HepG2 (cell line): ENCODE measurements around the gene CRY1. TPM values are rescaled to one million over a fixed set of nuclear protein-coding genes. Genes with fewer than 3 reads are reported as not detected.
A peak's percentile ranks its signal among the peaks of the same experiment; 100 is the strongest.

Source experiments
- ATAD3A ChIP-seq: sonication (generic); formaldehyde crosslinking; IDR thresholded peaks from 2 replicates; pipeline ENCODE4 v1.4.0; 2020; ENCODE audit warnings: missing genetic modification reagents
- CHD4 ChIP-seq: fragments of 200-600 bp; sonication (generic); IDR thresholded peaks from 2 replicates; pipeline ENCODE4 v1.7.0; 2017; ENCODE audit warnings: mild to moderate bottlenecking, low read length, borderline replicate concordance
- FIP1L1 ChIP-seq: fragments of 200-400 bp; formaldehyde crosslinking; IDR thresholded peaks from 2 replicates; pipeline ENCODE4 v1.6.1; 2018; ENCODE audit warnings: low read depth, mild to moderate bottlenecking, low read length, moderate library complexity, borderline replicate concordance; ENCODE audit not compliant: insufficient read depth
- JUND ChIP-seq: sonication (generic); formaldehyde crosslinking; IDR thresholded peaks from 2 replicates; pipeline ENCODE4 v1.8.0; 2022; ENCODE audit warnings: mild to moderate bottlenecking, missing genetic modification reagents
- KLF16 ChIP-seq, 2 experiments: sonication (generic) in 1 of 2; formaldehyde crosslinking in 1 of 2; IDR thresholded peaks; 2 replicates each; pipeline versions ENCODE4 v1.6.1 to v1.8.0; 2016 to 2023; ENCODE audit warnings: missing genetic modification reagents in 2 of 2, missing compliant biosample characterization in 1 of 2
- MXI1 ChIP-seq: IDR thresholded peaks from 3 replicates; pipeline ENCODE4 v1.6.1; 2012; ENCODE audit warnings: low read depth, low read length, inconsistent platforms, borderline replicate concordance
- NCOR1 ChIP-seq: fragments of 200-600 bp; sonication (generic); IDR thresholded peaks from 2 replicates; pipeline ENCODE4 v1.7.0; 2017; ENCODE audit warnings: antibody characterized with exemption, low read length, borderline replicate concordance
- XBP1 ChIP-seq: sonication (generic); formaldehyde crosslinking; IDR thresholded peaks from 2 replicates; pipeline ENCODE4 v1.5.0; 2020; ENCODE audit warnings: missing genetic modification reagents
- ZNF260 ChIP-seq: sonication (generic); formaldehyde crosslinking; IDR thresholded peaks from 2 replicates; pipeline ENCODE4 v1.4.0; 2020; ENCODE audit warnings: missing genetic modification reagents, low read depth, mild to moderate bottlenecking, borderline replicate concordance
- ZNF335 ChIP-seq: sonication (generic); formaldehyde crosslinking; IDR thresholded peaks from 2 replicates; pipeline ENCODE4 v1.4.0; 2020; ENCODE audit warnings: missing genetic modification reagents
- ZNF737 ChIP-seq: sonication (generic); formaldehyde crosslinking; IDR thresholded peaks from 2 replicates; pipeline ENCODE4 v1.5.0; 2020; ENCODE audit warnings: missing genetic modification reagents, mild to moderate bottlenecking, borderline replicate concordance
- ZNF788 ChIP-seq: sonication (generic); formaldehyde crosslinking; IDR thresholded peaks from 2 replicates; pipeline ENCODE4 v1.5.0; 2020; ENCODE audit warnings: mild to moderate bottlenecking, missing genetic modification reagents, borderline replicate concordance
- polyA plus RNA-seq, 8 experiments: library from polyadenylated mRNA; depleted of rRNA in 3 of 8; stranded (reverse) in 7 of 8; unstranded in 1 of 8; fragments of >200 nt; fragmentation: Illumina TruSeq in 4 of 8; extraction: Trizol in 4 of 8; gene quantifications; 2 replicates each; pipeline versions ENCODE4 v1.2.1 to v1.2.3, GENCODE V29; 2011 to 2016; ENCODE audit warnings: low read depth in 4 of 8, missing spikeins in 1 of 8, mixed read lengths in 1 of 8; ENCODE audit not compliant: insufficient read depth in 1 of 8
- total RNA-seq, 5 experiments: library from RNA; depleted of rRNA; stranded (reverse); fragments of >200 nt; fragmentation: Illumina TruSeq; extraction: Trizol; gene quantifications; 2 replicates each; pipeline ENCODE4 v1.2.3, GENCODE V29; 2016; ENCODE audit warnings: low read depth in 1 of 5
- TF ChIP-seq, protein P1 (sequence below): sonication (generic); formaldehyde crosslinking; conservative IDR thresholded peaks from 2 replicates; pipeline ENCODE4 v1.4.0; 2020; ENCODE audit warnings: missing genetic modification reagents
- TF ChIP-seq, protein P2 (sequence below), 2 experiments: IDR thresholded peaks; 2 replicates each; pipeline ENCODE4 v1.6.1; 2011 to 2012; ENCODE audit warnings: low read length in 2 of 2, borderline replicate concordance in 1 of 2, low read depth in 1 of 2, mild to moderate bottlenecking in 1 of 2, moderate library complexity in 1 of 2
- TF ChIP-seq, protein P3 (sequence below): sonication (generic); formaldehyde crosslinking; IDR thresholded peaks from 2 replicates; pipeline ENCODE4 v1.5.1; 2020; ENCODE audit warnings: mild to moderate bottlenecking, missing genetic modification reagents, borderline replicate concordance
- TF ChIP-seq, protein P4 (sequence below): sonication (generic); formaldehyde crosslinking; IDR thresholded peaks from 2 replicates; pipeline ENCODE4 v1.8.1; 2023; ENCODE audit warnings: mild to moderate bottlenecking, inconsistent platforms, moderate library complexity, missing genetic modification reagents, borderline replicate concordance
- TF ChIP-seq, protein P5 (sequence below): sonication (generic); formaldehyde crosslinking; IDR thresholded peaks from 2 replicates; pipeline ENCODE4 v1.5.0; 2020; ENCODE audit warnings: mild to moderate bottlenecking, missing genetic modification reagents

CRY1 gene
- total and polyA plus RNA-seq, 2 of the 13 experiments (the other 11 are each of a cell fraction or from before 2014, with no cell fraction given) = 11.4 to 13.9 TPM

DNA sequence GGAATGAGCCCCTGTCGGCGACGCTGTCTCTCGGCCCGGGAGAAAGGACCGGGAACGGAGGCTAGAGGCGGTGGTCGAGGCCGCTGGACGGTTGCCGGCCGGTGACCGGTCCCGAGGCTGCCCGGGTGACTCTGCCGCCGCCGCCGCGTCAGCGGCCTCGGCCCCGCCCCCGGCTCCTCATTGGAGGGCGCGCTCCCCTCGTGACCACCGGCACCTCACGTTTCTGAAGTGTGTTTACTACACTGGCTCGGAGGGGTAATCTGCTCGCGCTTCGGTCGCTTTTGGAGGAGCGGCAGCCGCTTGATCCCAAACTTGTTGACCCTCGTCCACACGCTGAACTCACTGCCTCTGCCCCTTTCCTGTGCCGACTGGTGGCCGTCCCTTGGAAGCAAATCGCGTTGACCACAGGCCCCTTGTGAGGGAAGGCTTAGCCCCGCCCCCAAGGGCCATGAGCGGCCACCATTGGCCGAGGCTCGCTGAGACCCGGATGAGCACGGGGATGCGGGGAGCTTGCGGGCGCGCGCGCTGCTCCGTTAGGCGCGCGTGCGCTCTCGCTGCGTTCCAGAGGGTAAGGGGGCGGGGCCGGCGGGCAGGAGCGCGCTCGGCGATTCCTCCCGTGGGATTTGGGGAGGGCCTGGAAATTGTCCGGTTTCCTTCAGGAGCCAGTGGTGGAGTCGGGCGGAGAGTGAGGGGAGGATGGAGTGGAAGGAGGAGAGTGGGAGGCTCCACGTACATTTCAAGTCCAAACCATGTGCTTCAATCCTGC, at the start of gene CRY1 (continued):
- TF ChIP-seq, protein P1, sequence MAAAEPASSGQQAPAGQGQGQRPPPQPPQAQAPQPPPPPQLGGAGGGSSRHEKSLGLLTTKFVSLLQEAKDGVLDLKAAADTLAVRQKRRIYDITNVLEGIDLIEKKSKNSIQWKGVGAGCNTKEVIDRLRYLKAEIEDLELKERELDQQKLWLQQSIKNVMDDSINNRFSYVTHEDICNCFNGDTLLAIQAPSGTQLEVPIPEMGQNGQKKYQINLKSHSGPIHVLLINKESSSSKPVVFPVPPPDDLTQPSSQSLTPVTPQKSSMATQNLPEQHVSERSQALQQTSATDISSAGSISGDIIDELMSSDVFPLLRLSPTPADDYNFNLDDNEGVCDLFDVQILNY (CRISPR knock-in tag) = peak; percentile 80
- TF ChIP-seq ZNF788 (CRISPR knock-in tag) (no peak), FIP1L1 (no peak), XBP1 (CRISPR knock-in tag) (no peak), CHD4 (no peak), KLF16 (CRISPR knock-in tag; IDR thresholded peaks at IDR 0.05) (peak in 1 of 2 experiments; percentile 66; a peak in 1 of 4 replicates), ZNF737 (CRISPR knock-in tag) (no peak), JUND (CRISPR knock-in tag) (no peak), ATAD3A (CRISPR knock-in tag) (no peak), MXI1 (peak; percentile 8; the same call in 1 of the 3 replicates), NCOR1 (peak; percentile 25; the same call in 1 of the 2 replicates), ZNF335 (CRISPR knock-in tag) (peak; percentile 59; the same call in 1 of the 2 replicates), ZNF260 (no peak)
- TF ChIP-seq, protein P2, sequence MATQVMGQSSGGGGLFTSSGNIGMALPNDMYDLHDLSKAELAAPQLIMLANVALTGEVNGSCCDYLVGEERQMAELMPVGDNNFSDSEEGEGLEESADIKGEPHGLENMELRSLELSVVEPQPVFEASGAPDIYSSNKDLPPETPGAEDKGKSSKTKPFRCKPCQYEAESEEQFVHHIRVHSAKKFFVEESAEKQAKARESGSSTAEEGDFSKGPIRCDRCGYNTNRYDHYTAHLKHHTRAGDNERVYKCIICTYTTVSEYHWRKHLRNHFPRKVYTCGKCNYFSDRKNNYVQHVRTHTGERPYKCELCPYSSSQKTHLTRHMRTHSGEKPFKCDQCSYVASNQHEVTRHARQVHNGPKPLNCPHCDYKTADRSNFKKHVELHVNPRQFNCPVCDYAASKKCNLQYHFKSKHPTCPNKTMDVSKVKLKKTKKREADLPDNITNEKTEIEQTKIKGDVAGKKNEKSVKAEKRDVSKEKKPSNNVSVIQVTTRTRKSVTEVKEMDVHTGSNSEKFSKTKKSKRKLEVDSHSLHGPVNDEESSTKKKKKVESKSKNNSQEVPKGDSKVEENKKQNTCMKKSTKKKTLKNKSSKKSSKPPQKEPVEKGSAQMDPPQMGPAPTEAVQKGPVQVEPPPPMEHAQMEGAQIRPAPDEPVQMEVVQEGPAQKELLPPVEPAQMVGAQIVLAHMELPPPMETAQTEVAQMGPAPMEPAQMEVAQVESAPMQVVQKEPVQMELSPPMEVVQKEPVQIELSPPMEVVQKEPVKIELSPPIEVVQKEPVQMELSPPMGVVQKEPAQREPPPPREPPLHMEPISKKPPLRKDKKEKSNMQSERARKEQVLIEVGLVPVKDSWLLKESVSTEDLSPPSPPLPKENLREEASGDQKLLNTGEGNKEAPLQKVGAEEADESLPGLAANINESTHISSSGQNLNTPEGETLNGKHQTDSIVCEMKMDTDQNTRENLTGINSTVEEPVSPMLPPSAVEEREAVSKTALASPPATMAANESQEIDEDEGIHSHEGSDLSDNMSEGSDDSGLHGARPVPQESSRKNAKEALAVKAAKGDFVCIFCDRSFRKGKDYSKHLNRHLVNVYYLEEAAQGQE (IDR thresholded peaks at IDR 0.05; ENCODE audit: borderline replicate concordance in 1 of 2, low read depth in 1 of 2, low read length in 2 of 2) = no peak; a peak in 1 of 4 replicates
- TF ChIP-seq, protein P3, sequence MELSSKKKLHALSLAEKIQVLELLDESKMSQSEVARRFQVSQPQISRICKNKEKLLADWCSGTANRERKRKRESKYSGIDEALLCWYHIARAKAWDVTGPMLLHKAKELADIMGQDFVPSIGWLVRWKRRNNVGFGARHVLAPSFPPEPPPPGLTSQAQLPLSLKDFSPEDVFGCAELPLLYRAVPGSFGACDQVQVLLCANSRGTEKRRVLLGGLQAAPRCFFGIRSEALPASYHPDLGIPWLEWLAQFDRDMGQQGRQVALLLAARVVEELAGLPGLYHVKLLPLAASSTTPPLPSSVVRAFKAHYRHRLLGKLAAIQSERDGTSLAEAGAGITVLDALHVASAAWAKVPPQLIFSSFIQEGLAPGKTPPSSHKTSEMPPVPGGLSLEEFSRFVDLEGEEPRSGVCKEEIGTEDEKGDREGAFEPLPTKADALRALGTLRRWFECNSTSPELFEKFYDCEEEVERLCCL (CRISPR knock-in tag) = no peak
- TF ChIP-seq, protein P4, sequence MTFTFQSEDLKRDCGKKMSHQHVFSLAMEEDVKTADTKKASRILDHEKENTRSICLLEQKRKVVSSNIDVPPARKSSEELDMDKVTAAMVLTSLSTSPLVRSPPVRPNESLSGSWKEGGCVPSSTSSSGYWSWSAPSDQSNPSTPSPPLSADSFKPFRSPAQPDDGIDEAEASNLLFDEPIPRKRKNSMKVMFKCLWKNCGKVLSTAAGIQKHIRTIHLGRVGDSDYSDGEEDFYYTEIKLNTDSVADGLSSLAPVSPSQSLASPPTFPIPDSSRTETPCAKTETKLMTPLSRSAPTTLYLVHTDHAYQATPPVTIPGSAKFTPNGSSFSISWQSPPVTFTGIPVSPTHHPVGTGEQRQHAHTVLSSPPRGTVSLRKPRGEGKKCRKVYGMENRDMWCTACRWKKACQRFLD = peak; percentile 70
- TF ChIP-seq, protein P5, sequence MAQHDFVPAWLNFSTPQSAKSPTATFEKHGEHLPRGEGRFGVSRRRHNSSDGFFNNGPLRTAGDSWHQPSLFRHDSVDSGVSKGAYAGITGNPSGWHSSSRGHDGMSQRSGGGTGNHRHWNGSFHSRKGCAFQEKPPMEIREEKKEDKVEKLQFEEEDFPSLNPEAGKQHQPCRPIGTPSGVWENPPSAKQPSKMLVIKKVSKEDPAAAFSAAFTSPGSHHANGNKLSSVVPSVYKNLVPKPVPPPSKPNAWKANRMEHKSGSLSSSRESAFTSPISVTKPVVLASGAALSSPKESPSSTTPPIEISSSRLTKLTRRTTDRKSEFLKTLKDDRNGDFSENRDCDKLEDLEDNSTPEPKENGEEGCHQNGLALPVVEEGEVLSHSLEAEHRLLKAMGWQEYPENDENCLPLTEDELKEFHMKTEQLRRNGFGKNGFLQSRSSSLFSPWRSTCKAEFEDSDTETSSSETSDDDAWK (CRISPR knock-in tag) = no peak
